ENCODE measurements around the gene FDX1.

Gene FDX1

DNA sequence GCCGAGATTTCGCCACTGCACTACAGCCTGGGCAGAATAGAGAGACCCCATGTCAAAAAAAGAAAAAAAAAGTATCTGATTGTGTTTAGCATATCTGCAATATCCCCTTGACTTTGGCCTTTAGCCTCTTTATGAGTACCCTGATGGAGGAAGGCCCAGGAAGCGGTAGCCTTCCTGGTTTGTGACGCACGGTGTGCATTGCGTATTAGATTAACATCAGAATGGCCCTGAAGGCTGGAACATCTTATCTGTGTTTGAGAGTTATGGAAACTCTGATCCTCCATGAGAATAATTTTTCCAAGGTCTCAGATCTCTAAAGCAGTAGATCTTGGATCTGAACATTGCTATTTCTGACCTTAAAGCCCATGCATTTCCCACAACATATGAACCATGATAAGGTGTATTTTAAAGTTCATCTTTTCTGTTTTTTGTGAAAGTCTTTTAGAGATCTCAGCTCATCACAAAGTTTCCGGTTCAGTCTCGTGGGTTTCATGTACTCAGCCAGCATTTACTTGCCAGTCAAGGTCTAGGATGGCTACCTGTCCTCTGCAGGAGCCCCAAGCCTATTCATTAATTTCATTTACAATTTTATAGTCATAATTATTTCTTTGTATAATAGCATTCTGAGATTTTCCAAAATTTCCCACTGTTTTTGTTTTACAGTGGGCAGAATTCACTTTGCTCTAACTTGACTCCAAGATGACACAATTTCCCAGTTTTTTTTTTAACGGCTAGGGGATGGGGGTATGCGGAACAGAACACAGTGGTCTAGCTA, 605 bp upstream of the FDX1 start:
- TF ChIP-seq GATA2 (IDR thresholded peaks at IDR 0.05; ENCODE audit: low read depth, low read length): no peak

GRCh38 chr11:110430267-110431050, 711 bp downstream of the FDX1 start:
- TF ChIP-seq GATA2 (IDR thresholded peaks at IDR 0.05; ENCODE audit: low read depth, low read length) (no peak), GATA3 (IDR thresholded peaks at IDR 0.05; ENCODE audit: low read depth, low read length) (no peak)

DNA sequence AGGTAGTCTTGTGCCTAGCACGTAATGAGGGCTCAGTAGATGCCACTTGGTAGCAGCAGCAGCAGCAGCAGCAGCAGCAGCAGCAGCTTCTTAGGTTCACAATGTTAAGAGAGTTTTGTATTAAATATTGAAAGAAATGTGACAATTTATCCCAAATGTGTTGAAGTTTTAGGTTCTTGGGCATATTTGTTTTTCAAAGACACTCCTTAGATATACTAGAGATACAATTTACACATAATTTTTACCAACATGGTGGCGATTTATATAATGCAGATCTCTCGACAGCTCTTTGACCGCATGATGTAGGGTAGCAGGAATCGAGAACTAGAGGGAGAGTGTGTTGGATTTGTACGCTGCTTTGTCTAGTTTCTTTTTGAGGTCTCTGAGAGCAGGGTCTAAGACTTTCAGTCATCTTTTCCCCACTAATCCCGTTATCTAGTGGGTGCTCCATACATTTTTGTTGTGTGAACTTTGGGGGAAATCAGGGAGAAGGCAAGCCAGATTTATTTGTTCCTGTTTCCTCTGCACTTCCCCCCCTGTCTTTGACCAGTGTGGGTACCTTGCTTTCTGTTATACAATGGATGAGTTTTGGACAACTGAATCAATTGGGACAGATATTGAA, 1.4 kb downstream of the FDX1 start:
- TF ChIP-seq GATA3 (IDR thresholded peaks at IDR 0.05; ENCODE audit: low read depth, low read length): no peak
- TF ChIP-seq GATA2 (IDR thresholded peaks at IDR 0.05; ENCODE audit: low read depth, low read length): no peak

- TF ChIP-seq GATA2 (IDR thresholded peaks at IDR 0.05; ENCODE audit: low read depth, low read length): no peak
Observed at GRCh38 chr11:110431674-110432073, 1.9 kb downstream of the FDX1 start.

- TF ChIP-seq GATA3 (IDR thresholded peaks at IDR 0.05; ENCODE audit: low read depth, low read length): no peak
- TF ChIP-seq GATA2 (IDR thresholded peaks at IDR 0.05; ENCODE audit: low read depth, low read length): no peak
Observed at GRCh38 chr11:110432713-110433392, 3.1 kb downstream of the FDX1 start.

GRCh38 chr11:110433393-110434333, 3.9 kb downstream of the FDX1 start:
- TF ChIP-seq GATA3 (IDR thresholded peaks at IDR 0.05; ENCODE audit: low read depth, low read length) (no peak), GATA2 (IDR thresholded peaks at IDR 0.05; ENCODE audit: low read depth, low read length) (no peak)

- TF ChIP-seq GATA3 (IDR thresholded peaks at IDR 0.05; ENCODE audit: low read depth, low read length): no peak
- TF ChIP-seq GATA2 (IDR thresholded peaks at IDR 0.05; ENCODE audit: low read depth, low read length): no peak
Observed at GRCh38 chr11:110434952-110435779, 5.4 kb downstream of the FDX1 start.

GRCh38 chr11:110435780-110436717, 6.3 kb downstream of the FDX1 start:
- TF ChIP-seq GATA2 (IDR thresholded peaks at IDR 0.05; ENCODE audit: low read depth, low read length): no peak
- TF ChIP-seq GATA3 (IDR thresholded peaks at IDR 0.05; ENCODE audit: low read depth, low read length): no peak

DNA sequence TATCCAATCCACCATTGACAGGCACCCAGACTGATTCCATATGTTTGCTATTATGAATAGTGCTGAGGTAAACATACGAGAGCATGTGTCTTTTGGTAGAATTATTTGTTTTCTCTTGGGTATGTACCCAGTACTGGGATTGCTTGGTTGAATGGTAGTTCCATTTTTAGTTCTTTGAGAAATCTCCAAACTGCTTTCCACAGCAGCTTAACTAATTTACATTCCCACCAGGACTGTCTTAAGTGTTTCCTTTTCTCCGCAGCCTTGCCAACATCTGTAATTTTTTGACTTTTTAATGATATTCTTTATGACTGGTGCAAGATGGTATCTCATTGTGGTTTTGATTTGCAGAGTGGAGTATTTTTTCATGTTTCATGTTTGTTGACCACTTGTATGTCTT, 8.3 kb downstream of the FDX1 start:
- TF ChIP-seq GATA3 (IDR thresholded peaks at IDR 0.05; ENCODE audit: low read depth, low read length) (no peak), GATA2 (IDR thresholded peaks at IDR 0.05; ENCODE audit: low read depth, low read length) (no peak)

GRCh38 chr11:110445437-110445836, 15.7 kb downstream of the FDX1 start:
- no peak for TF ChIP-seq GATA3 (IDR thresholded peaks at IDR 0.05; ENCODE audit: low read depth, low read length)
- TF ChIP-seq GATA2 (IDR thresholded peaks at IDR 0.05; ENCODE audit: low read depth, low read length): no peak

DNA sequence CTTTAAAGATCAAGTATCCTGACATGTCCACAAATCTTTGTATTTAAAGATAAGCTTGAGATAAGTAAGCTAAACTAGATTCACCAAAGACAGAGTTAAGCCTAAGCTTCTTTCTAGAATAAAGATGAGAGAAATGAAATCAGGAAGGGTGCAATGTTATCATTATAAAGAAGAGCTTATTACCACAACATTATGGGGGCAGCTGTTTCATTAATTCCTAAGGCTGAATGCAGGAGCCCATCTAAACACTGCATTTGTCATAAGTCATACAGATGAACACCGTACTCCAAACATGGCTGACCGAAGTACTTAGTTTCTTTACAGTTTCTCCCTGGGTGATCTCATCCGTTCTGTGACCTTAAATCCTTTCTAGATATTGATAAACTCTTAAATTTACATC, 16.3 kb downstream of the FDX1 start:
- TF ChIP-seq GATA3 (IDR thresholded peaks at IDR 0.05; ENCODE audit: low read depth, low read length) (no peak), GATA2 (IDR thresholded peaks at IDR 0.05; ENCODE audit: low read depth, low read length) (no peak)
